ENCODE results near the gene ATIC.

DNA sequence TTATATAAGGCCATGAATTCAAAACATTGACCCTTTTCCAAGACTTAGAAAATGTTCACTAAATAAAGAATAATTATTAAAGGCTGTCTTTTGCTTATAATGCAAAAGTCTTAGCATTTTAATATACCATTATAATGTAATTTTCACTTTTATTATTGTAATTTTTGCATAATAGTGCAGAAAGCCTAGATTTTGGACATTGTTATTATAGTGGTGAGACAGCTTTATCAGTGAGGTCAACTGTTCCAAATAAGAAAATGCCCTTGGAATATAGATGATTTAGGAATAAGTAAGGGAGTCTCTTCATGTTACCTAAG, 56.6 kb downstream of the ATIC start:
- TF ChIP-seq POLR2A (IDR thresholded peaks at IDR 0.05), result no peak
- TF ChIP-seq CTCF (IDR thresholded peaks at IDR 0.05), result no peak

Data from uterus (tissue), 2 donors.